Memory B cell (primary cell): ENCODE results near the gene FOXK1.

Source experiments
- ATAC-seq: fragments of 150-1000 bp; cut with Tn5 transposase; 2 replicates; pipeline ENCODE4 v1.10.0; 2021; ENCODE audit warnings: low read depth, mild to moderate bottlenecking, moderate library complexity
- DNase-seq, 2 donors: peaks; one replicate each; pipeline ENCODE4 v3.0.0; 2022; ENCODE audit warnings: low spot score in 2 of 2
- H3K27ac Mint-ChIP-seq: one replicate; pipeline ENCODE4 v1.8.0; 2022; ENCODE audit warnings: mild to moderate bottlenecking, moderate library complexity, mixed read lengths
- H3K27me3 Mint-ChIP-seq: one replicate; pipeline ENCODE4 v1.8.0; 2022; ENCODE audit warnings: mixed read lengths
- H3K36me3 Mint-ChIP-seq: one replicate; pipeline ENCODE4 v1.8.0; 2022; ENCODE audit warnings: mild to moderate bottlenecking, mixed read lengths
- H3K4me1 Mint-ChIP-seq: one replicate; pipeline ENCODE4 v1.8.0; 2022; ENCODE audit warnings: mixed read lengths
- H3K4me3 Mint-ChIP-seq: one replicate; pipeline ENCODE4 v1.8.0; 2022; ENCODE audit warnings: mild to moderate bottlenecking, moderate library complexity, mixed read lengths
- H3K9me3 Mint-ChIP-seq: one replicate; pipeline ENCODE4 v1.8.0; 2022; ENCODE audit warnings: mixed read lengths

FOXK1 gene

GRCh38 chr7:4698707-4699275 lies 16.7 kb downstream of the FOXK1 start:
- DNase-seq (no peak), ATAC-seq (no peak)
- Mint-ChIP-seq H3K9me3 (no peaks in the 10 kb centered on the region), H3K36me3 (peaks cover 6% of the 10 kb centered on the region), H3K4me1 (peaks cover 21% of the 10 kb centered on the region), H3K4me3 (no peak overlapping the region), H3K27me3 (no peaks in the 10 kb centered on the region), H3K27ac (no peak overlapping the region)

- H3K4me3 Mint-ChIP-seq: no peak overlapping the region
- H3K9me3 Mint-ChIP-seq: no peaks in the 10 kb centered on the region
- no peak for DNase-seq
- no peak for ATAC-seq
- no peaks in the 10 kb centered on the region for H3K27me3 Mint-ChIP-seq
- H3K4me1 Mint-ChIP-seq: peaks cover 16% of the 10 kb centered on the region
- H3K36me3 Mint-ChIP-seq: peaks cover 6% of the 10 kb centered on the region
- no peak overlapping the region for H3K27ac Mint-ChIP-seq
Observed at GRCh38 chr7:4699841-4700240, 17.7 kb downstream of the FOXK1 start.

GRCh38 chr7:4700577-4701235 lies 18.6 kb downstream of the FOXK1 start:
- H3K27ac Mint-ChIP-seq: no peak overlapping the region
- DNase-seq: no peak
- H3K9me3 Mint-ChIP-seq: no peaks in the 10 kb centered on the region
- H3K27me3 Mint-ChIP-seq: no peaks in the 10 kb centered on the region
- peaks cover 5% of the 10 kb centered on the region for H3K36me3 Mint-ChIP-seq
- no peak for ATAC-seq
- no peak overlapping the region for H3K4me3 Mint-ChIP-seq
- peaks cover 21% of the 10 kb centered on the region for H3K4me1 Mint-ChIP-seq

- no peak for ATAC-seq
- H3K4me1 Mint-ChIP-seq: peaks cover 16% of the 10 kb centered on the region
- H3K27ac Mint-ChIP-seq: no peak overlapping the region
- no peak overlapping the region for H3K4me3 Mint-ChIP-seq
- peaks cover 3% of the 10 kb centered on the region for H3K36me3 Mint-ChIP-seq
- DNase-seq: no peak
- H3K9me3 Mint-ChIP-seq: no peaks in the 10 kb centered on the region
- H3K27me3 Mint-ChIP-seq: no peaks in the 10 kb centered on the region
Observed at GRCh38 chr7:4702961-4703512, 20.9 kb downstream of the FOXK1 start.

GRCh38 chr7:4703532-4703931 lies 21.4 kb downstream of the FOXK1 start:
- Mint-ChIP-seq H3K4me3 (no peak overlapping the region), H3K36me3 (peaks cover 2% of the 10 kb centered on the region), H3K27me3 (no peaks in the 10 kb centered on the region), H3K4me1 (peaks cover 16% of the 10 kb centered on the region), H3K27ac (no peak overlapping the region), H3K9me3 (no peaks in the 10 kb centered on the region)
- ATAC-seq (no peak), DNase-seq (no peak)

GRCh38 chr7:4706384-4707216 lies 24.5 kb downstream of the FOXK1 start:
- H3K27me3 Mint-ChIP-seq: no peaks in the 10 kb centered on the region
- no peak for ATAC-seq
- DNase-seq: no peak
- peaks cover 22% of the 10 kb centered on the region for H3K4me1 Mint-ChIP-seq
- H3K36me3 Mint-ChIP-seq: peaks cover 5% of the 10 kb centered on the region
- H3K9me3 Mint-ChIP-seq: no peaks in the 10 kb centered on the region
- H3K27ac Mint-ChIP-seq: no peak overlapping the region
- H3K4me3 Mint-ChIP-seq: no peak overlapping the region

- Mint-ChIP-seq H3K9me3 (no peaks in the 10 kb centered on the region), H3K27ac (no peak overlapping the region), H3K27me3 (no peaks in the 10 kb centered on the region), H3K4me3 (no peak overlapping the region), H3K36me3 (peaks cover 5% of the 10 kb centered on the region), H3K4me1 (peaks cover 28% of the 10 kb centered on the region)
- DNase-seq (no peak), ATAC-seq (no peak)
Observed at GRCh38 chr7:4707217-4707741, 25.2 kb downstream of the FOXK1 start.

GRCh38 chr7:4707980-4708411 lies 25.9 kb downstream of the FOXK1 start:
- DNase-seq (no peak), ATAC-seq (no peak)
- peaks cover 5% of the 10 kb centered on the region for H3K36me3 Mint-ChIP-seq
- no peaks in the 10 kb centered on the region for H3K27me3 Mint-ChIP-seq
- H3K27ac Mint-ChIP-seq: no peak overlapping the region
- H3K9me3 Mint-ChIP-seq: no peaks in the 10 kb centered on the region
- H3K4me3 Mint-ChIP-seq: no peak overlapping the region
- peaks cover 31% of the 10 kb centered on the region for H3K4me1 Mint-ChIP-seq

GRCh38 chr7:4709187-4709586 lies 27.1 kb downstream of the FOXK1 start:
- Mint-ChIP-seq H3K9me3 (no peaks in the 10 kb centered on the region), H3K27ac (no peak overlapping the region), H3K36me3 (peaks cover 5% of the 10 kb centered on the region), H3K4me1 (peaks cover 31% of the 10 kb centered on the region), H3K27me3 (no peaks in the 10 kb centered on the region), H3K4me3 (no peak overlapping the region)
- ATAC-seq (no peak), DNase-seq (no peak)

GRCh38 chr7:4711093-4711492 lies 29.0 kb downstream of the FOXK1 start:
- DNase-seq: no peak
- H3K27ac Mint-ChIP-seq: peak overlapping the region; percentile 79
- peak overlapping the region; percentile 59 for H3K4me3 Mint-ChIP-seq
- no peaks in the 10 kb centered on the region for H3K27me3 Mint-ChIP-seq
- H3K36me3 Mint-ChIP-seq: peaks cover 3% of the 10 kb centered on the region
- no peak for ATAC-seq
- H3K4me1 Mint-ChIP-seq: peaks cover 35% of the 10 kb centered on the region
- H3K9me3 Mint-ChIP-seq: no peaks in the 10 kb centered on the region

GRCh38 chr7:4711634-4712033 lies 29.5 kb downstream of the FOXK1 start:
- ATAC-seq (no peak), DNase-seq (no peak)
- no peaks in the 10 kb centered on the region for H3K9me3 Mint-ChIP-seq
- H3K27ac Mint-ChIP-seq: peak overlapping the region; percentile 79
- peaks cover 3% of the 10 kb centered on the region for H3K36me3 Mint-ChIP-seq
- no peaks in the 10 kb centered on the region for H3K27me3 Mint-ChIP-seq
- H3K4me1 Mint-ChIP-seq: peaks cover 35% of the 10 kb centered on the region
- H3K4me3 Mint-ChIP-seq: peak overlapping the region; percentile 59

- Mint-ChIP-seq H3K4me3 (peak overlapping the region; percentile 70), H3K27ac (peak overlapping the region; percentile 79), H3K36me3 (peaks cover 5% of the 10 kb centered on the region), H3K9me3 (no peaks in the 10 kb centered on the region), H3K27me3 (no peaks in the 10 kb centered on the region), H3K4me1 (peaks cover 39% of the 10 kb centered on the region)
- ATAC-seq: peak; percentile 54
- DNase-seq: no peak
Observed at GRCh38 chr7:4712281-4713182, 30.4 kb downstream of the FOXK1 start.

GRCh38 chr7:4713183-4713784 lies 31.2 kb downstream of the FOXK1 start:
- Mint-ChIP-seq H3K4me1 (peaks cover 39% of the 10 kb centered on the region), H3K36me3 (peaks cover 5% of the 10 kb centered on the region), H3K9me3 (no peaks in the 10 kb centered on the region), H3K4me3 (peak overlapping the region; percentile 75), H3K27me3 (no peaks in the 10 kb centered on the region), H3K27ac (peak overlapping the region; percentile 79)
- ATAC-seq (peak; percentile 89), DNase-seq (peak; percentile 20 to 41)
